Stimulated activated CD8-positive, alpha-beta memory T cell treated with anti-CD3 and anti-CD28 coated beads, Interleukin-4, amount 100 ng/mL, for 48 hours (primary cell): ENCODE results near the gene C1orf87.

Experiments used
- DNase-seq: peaks from one replicate; pipeline ENCODE4 v3.0.0-alpha.2; 2020

Gene C1orf87

GRCh38 chr1:60073605-60074278 is at the start of gene C1orf87:
TSS of gene C1orf87 (minus strand) at chr1:60073770. CDS start at chr1:60072643, 1,127 bp downstream.
- no peak for DNase-seq

- no peak for DNase-seq
These were observed 44.5 kb upstream of the C1orf87 start for GRCh38 chr1:60118085-60118484.

- DNase-seq = no peak
These were observed 41.3 kb upstream of the C1orf87 start for GRCh38 chr1:60114745-60115318.

GRCh38 chr1:60113596-60113995 is 40.0 kb upstream of the C1orf87 start:
- DNase-seq = no peak

GRCh38 chr1:60113028-60113427 is 39.5 kb upstream of the C1orf87 start:
- no peak for DNase-seq

- no peak for DNase-seq
These were observed 38.1 kb upstream of the C1orf87 start for GRCh38 chr1:60111716-60112115.

- DNase-seq = no peak
These were observed 37.5 kb upstream of the C1orf87 start for GRCh38 chr1:60111118-60111517.

- no peak for DNase-seq
These were observed 34.6 kb upstream of the C1orf87 start for GRCh38 chr1:60108196-60108595.

GRCh38 chr1:60103186-60103585 is 29.6 kb upstream of the C1orf87 start:
- no peak for DNase-seq

- no peak for DNase-seq
These were observed 28.9 kb upstream of the C1orf87 start for GRCh38 chr1:60102267-60103061.

GRCh38 chr1:60101516-60101915 is 27.9 kb upstream of the C1orf87 start:
- DNase-seq = no peak

- DNase-seq = no peak
These were observed 17.7 kb upstream of the C1orf87 start for GRCh38 chr1:60091195-60091715.

GRCh38 chr1:60090655-60091054 is 17.1 kb upstream of the C1orf87 start:
- DNase-seq = no peak

GRCh38 chr1:60088620-60089155 is 15.1 kb upstream of the C1orf87 start:
- DNase-seq = no peak

GRCh38 chr1:60087681-60088080 is 14.1 kb upstream of the C1orf87 start:
- DNase-seq = no peak

GRCh38 chr1:60078182-60078581 is 4.6 kb upstream of the C1orf87 start:
- DNase-seq = no peak

GRCh38 chr1:60071296-60071695 is 2.3 kb downstream of the C1orf87 start:
- DNase-seq = no peak

- no peak for DNase-seq
These were observed 3.9 kb downstream of the C1orf87 start for GRCh38 chr1:60069691-60070090.

GRCh38 chr1:60068393-60069045 is 5.1 kb downstream of the C1orf87 start:
- DNase-seq = no peak

- DNase-seq = no peak
These were observed 7.6 kb downstream of the C1orf87 start for GRCh38 chr1:60066001-60066400.

- DNase-seq = no peak
These were observed 8.4 kb downstream of the C1orf87 start for GRCh38 chr1:60065199-60065598.

GRCh38 chr1:60063561-60063960 is 10.0 kb downstream of the C1orf87 start:
- no peak for DNase-seq

- DNase-seq = no peak
These were observed 14.1 kb downstream of the C1orf87 start for GRCh38 chr1:60059468-60059867.
